Lung (tissue), 12 donors: Measurements from ENCODE around the gene HABP2. TPM values are rescaled to one million over a fixed set of nuclear protein-coding genes. Genes with fewer than 3 reads are reported as not detected.
A peak's percentile ranks its signal among the peaks of the same experiment; 100 is the strongest.

Experiments used
- ATAC-seq: fragments of 200-7000 bp; cut with Tn5 transposase; one replicate; pipeline ENCODE4 v1.9.1; 2020; ENCODE audit warnings: moderate number of reproducible peaks; ENCODE audit not compliant: insufficient read depth, low FRiP score
- DNase-seq, 3 donors: peaks; one replicate each; pipeline ENCODE4 v3.0.0-alpha.2; 2013 to 2017
- H3K27ac ChIP-seq, 2 donors: one replicate each; pipeline ENCODE4 v1.5.1; 2013; ENCODE audit warnings: mild to moderate bottlenecking in 2 of 2, moderate library complexity in 2 of 2, control low read depth in 1 of 2, inconsistent platforms in 1 of 2, low read depth in 1 of 2, low read length in 1 of 2
- H3K27me3 ChIP-seq, 3 donors: one replicate each; pipeline ENCODE4 v1.5.1; 2013; ENCODE audit warnings: low read length in 2 of 3; ENCODE audit not compliant: control insufficient read depth in 3 of 3, insufficient read depth in 3 of 3
- H3K36me3 ChIP-seq, 4 donors: one replicate each; pipeline ENCODE4 v1.5.1; 2013; ENCODE audit warnings: low read length in 4 of 4, mild to moderate bottlenecking in 1 of 4, moderate library complexity in 1 of 4; ENCODE audit not compliant: control insufficient read depth in 4 of 4, insufficient read depth in 4 of 4
- H3K4me1 ChIP-seq, 5 donors: one replicate each; pipeline ENCODE4 v1.5.1; 2013; ENCODE audit warnings: low read length in 5 of 5, mild to moderate bottlenecking in 2 of 5, moderate library complexity in 1 of 5; ENCODE audit not compliant: control insufficient read depth in 5 of 5, insufficient read depth in 5 of 5
- H3K4me3 ChIP-seq: one replicate; pipeline ENCODE4 v1.5.1; 2013; ENCODE audit warnings: mild to moderate bottlenecking, control low read depth, moderate library complexity
- H3K9ac ChIP-seq, 2 donors: one replicate each; pipeline ENCODE4 v1.5.1; 2013; ENCODE audit warnings: low read length in 2 of 2, control low read depth in 1 of 2; ENCODE audit not compliant: insufficient read depth in 1 of 2
- H3K9me3 ChIP-seq, 4 donors: one replicate each; pipeline ENCODE4 v1.5.1; 2013; ENCODE audit warnings: low read length in 3 of 4, mild to moderate bottlenecking in 1 of 4, moderate library complexity in 1 of 4; ENCODE audit not compliant: control insufficient read depth in 4 of 4, insufficient read depth in 3 of 4
- CTCF ChIP-seq: IDR thresholded peaks from 2 replicates; pipeline ENCODE4 v1.5.1; 2012; ENCODE audit warnings: mild to moderate bottlenecking; ENCODE audit errors: control extremely low read depth, extremely low read depth
- WGBS, 2 donors: extraction: QIAGEN DNeasy Blood & Tissue Kit; methylation state at CpG; one replicate each; pipeline ENCODE4 v1.1.7; 2013; 5-methylcytosine and 5-hydroxymethylcytosine counted together
- polyA plus RNA-seq, 2 donors: library from polyadenylated mRNA; stranded (reverse); fragments of 200-250 nt; gene quantifications; one replicate each; pipeline ENCODE4 v1.2.1, GENCODE V29; 2013
- total RNA-seq, 2 donors: library from RNA; depleted of rRNA in 1 of 2; stranded (reverse); fragments of >200 nt in 1 of 2; gene quantifications; one replicate each; pipeline ENCODE4 v1.2.1, GENCODE V29; 2014 to 2021
- donor health status: control.
- donor health status: control.
- donor health status: Bipolar disorder and iron deficiency.
- donor health status: healthy.
- donor health status: DM: yes; HTN: yes; CAD: no.

HABP2 gene
- total and polyA plus RNA-seq, 4 donors = 0.10 to 1.3 (median 0.65) TPM

DNA sequence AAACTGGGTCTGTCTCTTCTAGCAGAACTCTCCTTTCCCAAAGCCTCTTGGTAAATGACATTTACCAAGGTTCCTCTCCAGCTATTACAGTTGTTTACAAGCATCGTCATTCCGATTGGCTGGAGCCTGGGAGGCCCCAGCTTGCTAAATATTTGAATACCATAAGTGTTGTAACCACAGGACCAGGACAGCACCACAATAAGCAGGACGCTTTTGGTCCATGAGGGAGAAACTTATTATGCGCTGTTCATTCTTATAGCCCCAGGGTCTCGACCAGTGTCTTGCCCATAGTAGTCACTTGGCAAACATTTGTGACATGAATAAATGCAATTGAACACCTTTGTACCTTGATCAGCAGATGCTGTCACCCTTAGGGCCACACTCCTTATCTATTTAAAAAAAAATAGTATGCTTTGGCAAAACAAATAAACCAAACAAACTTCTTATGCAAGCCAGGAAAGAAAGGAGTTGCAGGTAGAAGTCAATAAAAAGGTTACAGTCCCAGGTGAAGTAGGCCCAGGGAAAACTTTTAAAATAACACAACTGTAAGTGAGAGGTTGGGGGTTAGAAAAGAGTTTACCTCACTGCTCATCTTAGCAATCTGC, 78.2 kb downstream of the HABP2 start:
- no peak for ATAC-seq
- H3K27ac ChIP-seq = no peak overlapping the region
- DNase-seq = no peak
- peaks cover 0 to 4% (median 0%) of the 10 kb centered on the region in 4 donors for H3K9me3 ChIP-seq
- no peak overlapping the region for H3K9ac ChIP-seq
- H3K4me3 ChIP-seq = no peak overlapping the region
- peaks cover 0 to 9% (median 4%) of the 10 kb centered on the region in 5 donors for H3K4me1 ChIP-seq
- 88 to 97% methylated on average over 5 of the region's 5 CpGs for WGBS, 2 donors
- peaks cover 0 to 9% (median 0%) of the 10 kb centered on the region in 4 donors for H3K36me3 ChIP-seq
- H3K27me3 ChIP-seq = no peaks in the 10 kb centered on the region
- TF ChIP-seq CTCF = no peak

DNA sequence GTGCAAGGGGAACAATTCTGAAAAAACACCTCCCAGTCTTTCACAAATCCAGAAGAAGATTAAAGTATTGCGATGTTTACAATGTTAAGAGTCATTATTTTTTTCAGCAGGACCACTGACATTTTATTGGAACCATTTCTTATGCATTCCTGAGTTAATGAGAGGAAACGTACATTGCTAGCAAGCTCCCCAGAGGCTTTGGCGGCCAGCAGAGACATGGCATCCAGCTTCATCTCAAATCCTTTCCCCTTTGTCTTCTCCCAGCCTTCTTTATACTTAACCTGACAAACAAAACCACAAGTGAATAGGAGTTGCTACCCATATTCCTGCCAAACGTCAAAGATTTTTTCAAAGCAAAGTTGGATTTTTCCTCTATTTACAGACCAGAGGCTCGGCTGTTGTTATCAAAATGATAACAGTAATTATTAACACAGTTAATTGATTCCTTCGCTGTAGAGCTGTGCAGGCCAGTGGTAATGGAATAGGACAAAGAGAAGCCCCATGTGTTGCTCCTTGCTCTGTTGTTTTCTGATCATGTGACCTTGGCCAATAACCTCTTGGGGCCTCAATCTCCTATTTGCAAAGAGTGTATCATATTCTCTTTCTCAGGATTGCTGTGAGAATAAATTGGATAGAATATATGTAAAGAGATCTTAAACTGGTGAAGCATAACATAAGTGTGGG, 79.0 kb downstream of the HABP2 start:
- TF ChIP-seq CTCF = no peak
- Histone ChIP-seq H3K27me3 (no peaks in the 10 kb centered on the region), H3K4me3 (no peak overlapping the region), H3K27ac (no peak overlapping the region), H3K9me3 (peaks cover 0 to 4% (median 0%) of the 10 kb centered on the region in 4 donors), H3K4me1 (peaks cover 0 to 9% (median 4%) of the 10 kb centered on the region in 5 donors), H3K36me3 (peaks cover 0 to 9% (median 0%) of the 10 kb centered on the region in 4 donors), H3K9ac (no peak overlapping the region)
- ATAC-seq (no peak), DNase-seq (peak in 1 of 3 donors; percentile 25)
- 64 to 79% methylated on average over 6 of the region's 6 CpGs for WGBS, 2 donors

Other genes starting within 250 kb of the HABP2 start
- gene NRAP, start 111.0 kb downstream of the HABP2 start, total RNA-seq = not detected
- gene NRAP, start 111.0 kb downstream of the HABP2 start, polyA plus RNA-seq = under 1 TPM; 0.02 to 0.04 TPM
- 10 to 100 TPM; 24.4 to 48.2 TPM for gene CASP7, start 126.9 kb downstream of the HABP2 start, total RNA-seq
- gene CASP7, start 126.9 kb downstream of the HABP2 start, polyA plus RNA-seq = 10 to 100 TPM; 15.4 to 28.7 TPM
- gene PLEKHS1, start 198.6 kb downstream of the HABP2 start, total RNA-seq = 10 to 100 TPM; 11.6 to 21.9 TPM
- 1 to 10 TPM; 4.2 to 9.3 TPM for gene PLEKHS1, start 198.6 kb downstream of the HABP2 start, polyA plus RNA-seq